Natural killer cell (primary cell): Measurements from ENCODE around the gene ALKBH7. TPM values are rescaled to one million over a fixed set of nuclear protein-coding genes. Genes with fewer than 3 reads are reported as not detected.

ENCODE experiments used
- ATAC-seq, 3 donors: fragments of 150-1000 bp in 2 of 3; fragments of 200-7000 bp in 1 of 3; cut with Tn5 transposase; 1 replicate in 1 of 3; 2 replicates in 2 of 3; pipeline ENCODE4 v1.10.0; 2021; ENCODE audit warnings: mild to moderate bottlenecking in 2 of 3, moderate library complexity in 2 of 3
- DNase-seq, 2 donors: peaks; one replicate each; pipeline versions ENCODE4 v3.0.0 to v3.0.0-alpha.2; 2013 to 2021; ENCODE audit warnings: mixed read lengths in 1 of 2
- H3K27ac ChIP-seq: one replicate; pipeline ENCODE4 v1.5.1; 2013; ENCODE audit warnings: mild to moderate bottlenecking, low read length
- H3K27me3 ChIP-seq: one replicate; pipeline ENCODE4 v1.6.1; 2013; ENCODE audit warnings: low read length; ENCODE audit not compliant: control insufficient read depth, insufficient read depth
- H3K36me3 ChIP-seq: one replicate; pipeline ENCODE4 v1.6.1; 2013; ENCODE audit warnings: low read length; ENCODE audit not compliant: control insufficient read depth, insufficient read depth
- H3K4me1 ChIP-seq: one replicate; pipeline ENCODE4 v1.6.1; 2013; ENCODE audit warnings: low read length; ENCODE audit not compliant: control insufficient read depth, insufficient read depth
- H3K4me3 ChIP-seq: one replicate; pipeline ENCODE4 v1.5.1; 2013; ENCODE audit warnings: low read length
- H3K9me3 ChIP-seq: one replicate; pipeline ENCODE4 v1.6.1; 2013; ENCODE audit warnings: low read length; ENCODE audit not compliant: control insufficient read depth, insufficient read depth
- H3K27ac Mint-ChIP-seq, 2 donors: one replicate each; pipeline ENCODE4 v1.8.0; 2022; ENCODE audit warnings: mild to moderate bottlenecking in 2 of 2, mixed read lengths in 2 of 2, moderate library complexity in 1 of 2
- H3K27me3 Mint-ChIP-seq, 2 donors: one replicate each; pipeline ENCODE4 v1.8.0; 2022; ENCODE audit warnings: low read depth in 2 of 2, mixed read lengths in 2 of 2
- H3K36me3 Mint-ChIP-seq: one replicate; pipeline ENCODE4 v1.8.0; 2022; ENCODE audit warnings: mixed read lengths
- H3K4me1 Mint-ChIP-seq, 2 donors: one replicate each; pipeline ENCODE4 v1.8.0; 2022; ENCODE audit warnings: mixed read lengths in 2 of 2
- H3K4me3 Mint-ChIP-seq: one replicate; pipeline ENCODE4 v1.8.0; 2022; ENCODE audit warnings: mild to moderate bottlenecking, moderate library complexity, mixed read lengths
- H3K9me3 Mint-ChIP-seq, 2 donors: one replicate each; pipeline ENCODE4 v1.8.0; 2022; ENCODE audit warnings: mixed read lengths in 2 of 2
- CTCF ChIP-seq: fragments of 200-600 bp; IDR thresholded peaks from one replicate; pipeline ENCODE4 v1.8.0; 2022; ENCODE audit warnings: antibody characterized with exemption
- WGBS: methylation state at CpG from one replicate; pipeline ENCODE4 v1.1.7; 2013; ENCODE audit warnings: missing lambda C conversion rate; ENCODE audit not compliant: insufficient coverage; 5-methylcytosine and 5-hydroxymethylcytosine counted together
- intact Hi-C: fragments of 100-400 bp; cut with micrococcal nuclease; formaldehyde crosslinking; loops from one replicate; pipeline ENCODE4 v1.14.2; 2022
- total RNA-seq, 4 donors: library from RNA; stranded (reverse); fragments of 120-200 nt in 1 of 4; gene quantifications; one replicate each; pipeline versions ENCODE4 v1.2.3 to v1.2.4, GENCODE V29; 2013 to 2022

The ALKBH7 gene
- total RNA-seq, 3 donors from 2014 or later (not counting 1 experiment from before 2014, with no cell fraction given), result 23.7 to 30.4 (median 25.9) TPM

- Histone ChIP-seq H3K36me3 (peaks cover 3% of the 10 kb centered on the region), H3K27me3 (no peaks in the 10 kb centered on the region), H3K27ac (no peak overlapping the region), H3K9me3 (no peaks in the 10 kb centered on the region), H3K4me1 (peaks cover 15% of the 10 kb centered on the region), H3K4me3 (no peak overlapping the region)
- H3K9me3 Mint-ChIP-seq, result no peaks in the 10 kb centered on the region
- no peak for TF ChIP-seq CTCF
- no peaks in the 10 kb centered on the region for H3K36me3 Mint-ChIP-seq
- H3K4me1 Mint-ChIP-seq, result peaks cover 8 to 18% of the 10 kb centered on the region in 2 donors
- intact Hi-C loops, result no loop called here
- ATAC-seq (no peak), DNase-seq (no peak)
- H3K27ac Mint-ChIP-seq, result no peak overlapping the region
- H3K27me3 Mint-ChIP-seq, result no peaks in the 10 kb centered on the region
- WGBS, result 96% methylated on average over 29 of the region's 29 CpGs
- no peak overlapping the region for H3K4me3 Mint-ChIP-seq
Observed at GRCh38 chr19:6374711-6375410, 2.3 kb downstream of the ALKBH7 start.

DNA sequence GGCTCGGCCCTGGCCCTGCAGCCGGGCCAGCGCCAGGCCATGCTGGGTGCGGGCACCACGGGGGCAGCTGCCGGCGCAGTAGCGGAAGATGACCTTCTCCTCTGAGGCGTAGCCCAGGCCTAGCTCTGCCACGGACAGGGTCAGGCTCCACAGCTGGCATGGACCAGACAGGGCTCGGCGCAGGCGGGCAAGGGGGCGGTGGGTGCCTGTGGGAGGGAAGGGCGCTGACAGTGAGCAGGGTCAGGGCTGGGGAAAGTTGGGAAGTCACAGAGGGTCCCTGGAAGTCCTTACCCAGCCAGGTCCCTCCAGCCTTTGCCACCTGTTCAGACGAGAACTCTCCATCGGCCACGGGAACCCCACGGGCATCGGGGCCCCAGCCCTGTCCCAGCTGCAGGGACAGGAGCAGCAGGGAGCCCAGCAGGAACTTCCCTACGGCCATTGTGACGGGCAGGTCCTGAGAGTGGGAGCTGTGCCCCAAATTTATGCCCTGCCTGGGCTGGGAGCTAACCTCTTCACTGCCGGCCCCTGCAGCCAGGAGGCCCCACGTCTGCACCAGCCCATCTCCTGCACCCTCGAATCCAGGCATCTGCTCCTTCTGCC, 2.9 kb downstream of the ALKBH7 start, which contains the start of gene PSPN:
Gene PSPN, minus strand, starts transcription at position 523 of the 600 bp plus-strand sequence. Its CDS starts 84 bp downstream, at position 439.
- Mint-ChIP-seq H3K27ac (no peak within 1 kb of the TSS), H3K4me3 (no peak within 1 kb of the TSS)

GRCh38 chr19:6376512-6377190, 4.1 kb downstream of the ALKBH7 start:
- no peak for ATAC-seq
- peaks cover 15% of the 10 kb centered on the region for H3K4me1 ChIP-seq
- Mint-ChIP-seq H3K36me3 (no peaks in the 10 kb centered on the region), H3K4me3 (no peak overlapping the region), H3K4me1 (peaks cover 6 to 16% of the 10 kb centered on the region in 2 donors), H3K27ac (no peak overlapping the region), H3K27me3 (no peaks in the 10 kb centered on the region), H3K9me3 (no peaks in the 10 kb centered on the region)
- TF ChIP-seq CTCF, result no peak
- intact Hi-C loops, result no loop called here
- no peak overlapping the region for H3K27ac ChIP-seq
- DNase-seq, result no peak
- no peaks in the 10 kb centered on the region for H3K9me3 ChIP-seq
- WGBS, result 94% methylated on average over 18 of the region's 19 CpGs
- H3K27me3 ChIP-seq, result no peaks in the 10 kb centered on the region
- H3K4me3 ChIP-seq, result no peak overlapping the region
- peaks cover 21% of the 10 kb centered on the region for H3K36me3 ChIP-seq

More for the DNA sequence above, 2.9 kb downstream of the ALKBH7 start, which contains the start of gene PSPN:
- DNase-seq (no peak), ATAC-seq (no peak)
- no peak for TF ChIP-seq CTCF
- intact Hi-C loops, result no loop called here
- H3K4me1 Mint-ChIP-seq, result peaks cover 6 to 16% of the 10 kb centered on the region in 2 donors
- H3K27me3 Mint-ChIP-seq, result no peaks in the 10 kb centered on the region
- Histone ChIP-seq H3K9me3 (no peaks in the 10 kb centered on the region), H3K27ac (no peak within 1 kb of the TSS), H3K27me3 (no peaks in the 10 kb centered on the region), H3K36me3 (peaks cover 10% of the 10 kb centered on the region), H3K4me3 (no peak within 1 kb of the TSS), H3K4me1 (peaks cover 15% of the 10 kb centered on the region)
- H3K9me3 Mint-ChIP-seq, result no peaks in the 10 kb centered on the region
- WGBS, result 95% methylated on average over 25 of the region's 25 CpGs
- H3K36me3 Mint-ChIP-seq, result no peaks in the 10 kb centered on the region
